Left lung (tissue), 10 donors: ENCODE data around the gene VRK1. TPM values are rescaled to one million over a fixed set of nuclear protein-coding genes. Genes with fewer than 3 reads are reported as not detected.

Experiments
- ATAC-seq: fragments of 200-7000 bp; cut with Tn5 transposase; one replicate; pipeline ENCODE4 v1.9.1; 2020; ENCODE audit warnings: moderate library complexity
- DNase-seq, 4 donors: peaks; one replicate each; pipeline ENCODE4 v3.0.0-alpha.2; 2013 to 2020
- H3K27ac ChIP-seq, 2 donors: fragments of 200-600 bp; sonication (generic) in 1 of 2; one replicate each; pipeline versions ENCODE4 v1.5.0 to v1.8.0; 2020 to 2021
- H3K27me3 ChIP-seq, 2 donors: fragments of 200-600 bp; sonication (generic) in 1 of 2; one replicate each; pipeline versions ENCODE4 v1.5.0 to v1.8.0; 2020 to 2021
- H3K36me3 ChIP-seq, 2 donors: fragments of 200-600 bp; sonication (generic) in 1 of 2; one replicate each; pipeline versions ENCODE4 v1.5.0 to v1.8.0; 2020 to 2021
- H3K4me1 ChIP-seq, 2 donors: fragments of 200-600 bp; one replicate each; pipeline ENCODE4 v1.8.0; 2021
- H3K4me3 ChIP-seq, 2 donors: fragments of 200-600 bp; sonication (generic) in 1 of 2; one replicate each; pipeline versions ENCODE4 v1.5.0 to v1.8.0; 2020 to 2021; ENCODE audit warnings: mild to moderate bottlenecking in 1 of 2
- H3K9me3 ChIP-seq, 2 donors: fragments of 200-600 bp; sonication (generic) in 1 of 2; one replicate each; pipeline versions ENCODE4 v1.5.0 to v1.8.0; 2020 to 2021
- CTCF ChIP-seq, 2 donors: fragments of 200-600 bp; sonication (generic) in 1 of 2; IDR thresholded peaks; one replicate each; pipeline versions ENCODE4 v1.5.0 to v1.8.0; 2021; ENCODE audit warnings: antibody characterized with exemption in 2 of 2
- intact Hi-C, 2 donors: fragments of 100-400 bp; cut with DNase I; formaldehyde crosslinking; loops; one replicate each; pipeline versions ENCODE4 v1.11.2 to v1.14.2; 2022
- polyA plus RNA-seq, 6 donors: library from polyadenylated mRNA; unstranded; fragments of 120-200 nt; gene quantifications; one replicate each; pipeline ENCODE4 v1.2.1, GENCODE V29; 2013; ENCODE audit not compliant: insufficient read length in 6 of 6
- total RNA-seq, 2 donors: library from RNA; stranded (reverse); fragmentation: NEBNext Ultra II Directional; extraction: Animal tissue kit (Norgen Biotek cat#: 25700); gene quantifications; one replicate each; pipeline ENCODE4 v1.2.1, GENCODE V29; 2021
- donor health status: DM: no; HTN: yes; CAD: no.
- donor health status: DM: no; HTN: no; CAD: no.

VRK1 gene
- total and polyA plus RNA-seq, 8 donors, result 9.7 to 26.1 (median 19.7) TPM

- Histone ChIP-seq H3K9me3 (no peaks in the 10 kb centered on the region), H3K27me3 (no peaks in the 10 kb centered on the region), H3K27ac (no peak overlapping the region), H3K36me3 (no peaks in the 10 kb centered on the region), H3K4me3 (no peak overlapping the region), H3K4me1 (no peaks in the 10 kb centered on the region)
- intact Hi-C loops, result no loop called here
- no peak for TF ChIP-seq CTCF (IDR thresholded peaks at IDR 0.05)
- no peak for ATAC-seq
- DNase-seq, result no peak
Observed at GRCh38 chr14:96817750-96818666, 20.8 kb downstream of the VRK1 start.

- no peak for TF ChIP-seq CTCF (IDR thresholded peaks at IDR 0.05)
- DNase-seq, result no peak
- ATAC-seq, result no peak
- Histone ChIP-seq H3K9me3 (no peaks in the 10 kb centered on the region), H3K27me3 (no peaks in the 10 kb centered on the region), H3K4me3 (no peak overlapping the region), H3K4me1 (peaks cover 0 to under 1% of the 10 kb centered on the region in 2 donors), H3K36me3 (no peaks in the 10 kb centered on the region), H3K27ac (no peak overlapping the region)
- intact Hi-C loops, result no loop called here
Observed at GRCh38 chr14:96821501-96821900, 24.3 kb downstream of the VRK1 start.

GRCh38 chr14:96823652-96824051 lies 26.5 kb downstream of the VRK1 start:
- no peak for ATAC-seq
- no peak for TF ChIP-seq CTCF (IDR thresholded peaks at IDR 0.05)
- H3K9me3 ChIP-seq, result no peaks in the 10 kb centered on the region
- H3K4me1 ChIP-seq, result peaks cover 0 to 8% of the 10 kb centered on the region in 2 donors
- intact Hi-C loops, result no loop called here
- H3K36me3 ChIP-seq, result no peaks in the 10 kb centered on the region
- no peak for DNase-seq
- no peak overlapping the region for H3K27ac ChIP-seq
- no peak overlapping the region for H3K4me3 ChIP-seq
- H3K27me3 ChIP-seq, result no peaks in the 10 kb centered on the region

GRCh38 chr14:96824283-96824682 lies 27.1 kb downstream of the VRK1 start:
- H3K9me3 ChIP-seq, result no peaks in the 10 kb centered on the region
- intact Hi-C loops, result no loop called here
- peaks cover 0 to 8% of the 10 kb centered on the region in 2 donors for H3K4me1 ChIP-seq
- H3K27ac ChIP-seq, result no peak overlapping the region
- H3K27me3 ChIP-seq, result no peaks in the 10 kb centered on the region
- no peak overlapping the region for H3K4me3 ChIP-seq
- DNase-seq (peak in 1 of 4 donors; percentile 21), ATAC-seq (no peak)
- no peaks in the 10 kb centered on the region for H3K36me3 ChIP-seq
- no peak for TF ChIP-seq CTCF (IDR thresholded peaks at IDR 0.05)

- no peak overlapping the region for H3K27ac ChIP-seq
- peaks cover 0 to 8% of the 10 kb centered on the region in 2 donors for H3K4me1 ChIP-seq
- no peaks in the 10 kb centered on the region for H3K36me3 ChIP-seq
- no peak overlapping the region for H3K4me3 ChIP-seq
- ATAC-seq (no peak), DNase-seq (no peak)
- intact Hi-C loops, result no loop called here
- no peaks in the 10 kb centered on the region for H3K9me3 ChIP-seq
- H3K27me3 ChIP-seq, result no peaks in the 10 kb centered on the region
- TF ChIP-seq CTCF (IDR thresholded peaks at IDR 0.05), result no peak
Observed at GRCh38 chr14:96826818-96827217, 29.6 kb downstream of the VRK1 start.
